Measurements from ENCODE around the gene SPR.

Gene SPR

GRCh38 chr2:72914589-72915319 lies 27.5 kb downstream of the SPR start:
- no peak for DNase-seq (ENCODE audit: low read depth, low spot score)
- no peak overlapping the region for H3K27ac ChIP-seq

GRCh38 chr2:72915320-72915906 lies 28.2 kb downstream of the SPR start:
- no peak overlapping the region for H3K27ac ChIP-seq
- no peak for DNase-seq (ENCODE audit: low read depth, low spot score)

- DNase-seq (ENCODE audit: low read depth, low spot score) = no peak
- no peak overlapping the region for H3K27ac ChIP-seq
Observed at GRCh38 chr2:72915907-72916742, 28.9 kb downstream of the SPR start.

- DNase-seq (ENCODE audit: low read depth, low spot score) = no peak
- H3K27ac ChIP-seq = no peak overlapping the region
Observed at GRCh38 chr2:72916743-72917137, 29.5 kb downstream of the SPR start.

GRCh38 chr2:72917138-72917876 lies 30.1 kb downstream of the SPR start, which contains the start of gene EMX1:
EMX1 (plus strand) TSS chr2:72917519; CDS start chr2:72917853, 334 bp downstream.
- no peak within 1 kb of the TSS for H3K27ac ChIP-seq
- DNase-seq (ENCODE audit: low read depth, low spot score) = peak; percentile 24

GRCh38 chr2:72917877-72918553 lies 30.8 kb downstream of the SPR start:
- DNase-seq (ENCODE audit: low read depth, low spot score) = no peak
- no peak overlapping the region for H3K27ac ChIP-seq

- no peak overlapping the region for H3K27ac ChIP-seq
- DNase-seq (ENCODE audit: low read depth, low spot score) = no peak
Observed at GRCh38 chr2:72919414-72920317, 32.5 kb downstream of the SPR start.

- no peak for DNase-seq (ENCODE audit: low read depth, low spot score)
- no peak overlapping the region for H3K27ac ChIP-seq
Observed at GRCh38 chr2:72920318-72921087, 33.3 kb downstream of the SPR start.

- DNase-seq (ENCODE audit: low read depth, low spot score) = no peak
- no peak overlapping the region for H3K27ac ChIP-seq
Observed at GRCh38 chr2:72921088-72921851, 34.1 kb downstream of the SPR start.

GRCh38 chr2:72921853-72922252 lies 34.6 kb downstream of the SPR start:
- no peak overlapping the region for H3K27ac ChIP-seq
- DNase-seq (ENCODE audit: low read depth, low spot score) = no peak

GRCh38 chr2:72923833-72924352 lies 36.7 kb downstream of the SPR start:
- no peak for DNase-seq (ENCODE audit: low read depth, low spot score)
- H3K27ac ChIP-seq = no peak overlapping the region

GRCh38 chr2:72924353-72925240 lies 37.4 kb downstream of the SPR start:
- no peak for DNase-seq (ENCODE audit: low read depth, low spot score)
- H3K27ac ChIP-seq = no peak overlapping the region

GRCh38 chr2:72925328-72925943 lies 38.2 kb downstream of the SPR start:
- no peak overlapping the region for H3K27ac ChIP-seq
- no peak for DNase-seq (ENCODE audit: low read depth, low spot score)

- no peak for DNase-seq (ENCODE audit: low read depth, low spot score)
- H3K27ac ChIP-seq = no peak overlapping the region
Observed at GRCh38 chr2:72926368-72926767, 39.2 kb downstream of the SPR start.

GRCh38 chr2:72926811-72927465 lies 39.7 kb downstream of the SPR start:
- DNase-seq (ENCODE audit: low read depth, low spot score) = no peak
- H3K27ac ChIP-seq = no peak overlapping the region

Data from epithelial cell of prostate (primary cell).